Measurements from ENCODE around the gene AGTRAP. TPM values are rescaled to one million over a fixed set of nuclear protein-coding genes. Genes with fewer than 3 reads are reported as not detected.

AGTRAP gene
- total RNA-seq, 1 donor from 2014 or later, result 76.7 TPM

- no peak for TF ChIP-seq CTCF (IDR thresholded peaks at IDR 0.05; ENCODE audit: insufficient read depth, low read length, poor library complexity, severe bottlenecking)
- H3K36me3 ChIP-seq (ENCODE audit: control insufficient read depth, insufficient read depth, low read length), result no peaks in the 10 kb centered on the region
- no peak for DNase-seq (ENCODE audit: low read depth)
- H3K4me3 ChIP-seq (ENCODE audit: low read depth, low read length), result no peak overlapping the region
- H3K27me3 ChIP-seq (ENCODE audit: control insufficient read depth, insufficient read depth, low read length), result no peaks in the 10 kb centered on the region
These were observed 4.6 kb downstream of the AGTRAP start for GRCh38 chr1:11740258-11741192.

- no peak for DNase-seq (ENCODE audit: low read depth)
- TF ChIP-seq CTCF (IDR thresholded peaks at IDR 0.05; ENCODE audit: insufficient read depth, low read length, poor library complexity, severe bottlenecking), result no peak
- Histone ChIP-seq H3K4me3 (ENCODE audit: low read depth, low read length) (no peak overlapping the region), H3K36me3 (ENCODE audit: control insufficient read depth, insufficient read depth, low read length) (no peaks in the 10 kb centered on the region), H3K27me3 (ENCODE audit: control insufficient read depth, insufficient read depth, low read length) (no peaks in the 10 kb centered on the region)
These were observed 5.5 kb downstream of the AGTRAP start for GRCh38 chr1:11741482-11741881.

GRCh38 chr1:11741919-11742558, 6.1 kb downstream of the AGTRAP start:
- no peaks in the 10 kb centered on the region for H3K36me3 ChIP-seq (ENCODE audit: control insufficient read depth, insufficient read depth, low read length)
- no peaks in the 10 kb centered on the region for H3K27me3 ChIP-seq (ENCODE audit: control insufficient read depth, insufficient read depth, low read length)
- no peak for DNase-seq (ENCODE audit: low read depth)
- no peak for TF ChIP-seq CTCF (IDR thresholded peaks at IDR 0.05; ENCODE audit: insufficient read depth, low read length, poor library complexity, severe bottlenecking)
- no peak overlapping the region for H3K4me3 ChIP-seq (ENCODE audit: low read depth, low read length)

- no peaks in the 10 kb centered on the region for H3K36me3 ChIP-seq (ENCODE audit: control insufficient read depth, insufficient read depth, low read length)
- no peak overlapping the region for H3K4me3 ChIP-seq (ENCODE audit: low read depth, low read length)
- H3K27me3 ChIP-seq (ENCODE audit: control insufficient read depth, insufficient read depth, low read length), result no peaks in the 10 kb centered on the region
- no peak for DNase-seq (ENCODE audit: low read depth)
- TF ChIP-seq CTCF (IDR thresholded peaks at IDR 0.05; ENCODE audit: insufficient read depth, low read length, poor library complexity, severe bottlenecking), result no peak
These were observed 8.4 kb downstream of the AGTRAP start for GRCh38 chr1:11744287-11744686.

- no peaks in the 10 kb centered on the region for H3K27me3 ChIP-seq (ENCODE audit: control insufficient read depth, insufficient read depth, low read length)
- no peak for TF ChIP-seq CTCF (IDR thresholded peaks at IDR 0.05; ENCODE audit: insufficient read depth, low read length, poor library complexity, severe bottlenecking)
- no peaks in the 10 kb centered on the region for H3K36me3 ChIP-seq (ENCODE audit: control insufficient read depth, insufficient read depth, low read length)
- no peak overlapping the region for H3K4me3 ChIP-seq (ENCODE audit: low read depth, low read length)
- no peak for DNase-seq (ENCODE audit: low read depth)
These were observed 10.2 kb downstream of the AGTRAP start for GRCh38 chr1:11746092-11746491.
